ENCODE data around the gene GPR17. TPM values are rescaled to one million over a fixed set of nuclear protein-coding genes. Genes with fewer than 3 reads are reported as not detected.

GPR17 gene
- total and polyA plus RNA-seq, 2 experiments from 2014 or later, result 0.09 TPM; not detected in 1

DNA sequence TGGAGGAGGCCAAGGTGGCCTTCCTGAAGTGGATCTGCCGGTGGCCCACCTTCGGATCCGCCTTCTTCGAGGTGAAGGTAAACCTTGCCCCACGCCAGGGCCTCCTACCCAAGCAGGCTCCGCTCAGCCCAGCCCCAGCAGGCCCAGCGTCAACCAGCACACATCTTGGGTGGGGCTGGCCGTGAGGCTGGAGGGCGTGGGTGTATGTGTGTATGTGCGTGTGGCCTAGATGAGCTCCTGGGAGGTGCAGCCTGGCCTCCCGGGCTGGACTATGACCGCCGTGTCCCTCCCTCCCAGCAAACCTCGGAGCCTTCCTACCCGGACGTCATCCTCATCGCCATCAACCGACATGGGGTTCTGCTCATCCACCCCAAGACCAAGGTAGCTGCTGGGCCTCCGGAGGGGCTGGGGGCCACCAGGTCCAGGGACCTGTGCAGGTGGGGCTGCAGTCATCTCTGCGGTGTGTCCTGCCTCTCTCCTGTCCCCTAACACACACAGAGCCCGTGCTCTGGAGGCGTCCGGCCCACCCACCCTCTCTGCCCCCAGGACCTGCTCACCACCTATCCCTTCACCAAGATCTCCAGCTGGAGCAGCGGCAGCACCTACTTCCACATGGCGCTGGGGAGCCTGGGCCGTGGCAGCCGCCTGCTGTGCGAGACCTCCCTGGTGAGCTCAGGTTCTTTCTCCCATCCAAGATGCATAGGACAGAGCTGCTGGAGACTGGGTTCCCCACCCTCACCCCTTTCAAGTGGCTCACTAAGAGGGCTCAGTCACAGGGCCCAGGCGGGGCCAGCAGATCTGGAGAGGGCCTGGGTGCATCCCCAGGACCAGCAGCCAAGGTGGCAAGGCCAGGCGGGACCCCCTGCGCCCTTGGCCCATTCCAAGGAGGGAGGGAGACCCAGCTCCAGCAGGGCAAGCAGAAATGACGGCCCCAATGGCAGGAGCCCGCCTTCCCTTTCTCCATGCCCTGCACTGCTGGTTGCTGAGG, 9.4 kb upstream of the GPR17 start:
- TF ChIP-seq, protein P1, sequence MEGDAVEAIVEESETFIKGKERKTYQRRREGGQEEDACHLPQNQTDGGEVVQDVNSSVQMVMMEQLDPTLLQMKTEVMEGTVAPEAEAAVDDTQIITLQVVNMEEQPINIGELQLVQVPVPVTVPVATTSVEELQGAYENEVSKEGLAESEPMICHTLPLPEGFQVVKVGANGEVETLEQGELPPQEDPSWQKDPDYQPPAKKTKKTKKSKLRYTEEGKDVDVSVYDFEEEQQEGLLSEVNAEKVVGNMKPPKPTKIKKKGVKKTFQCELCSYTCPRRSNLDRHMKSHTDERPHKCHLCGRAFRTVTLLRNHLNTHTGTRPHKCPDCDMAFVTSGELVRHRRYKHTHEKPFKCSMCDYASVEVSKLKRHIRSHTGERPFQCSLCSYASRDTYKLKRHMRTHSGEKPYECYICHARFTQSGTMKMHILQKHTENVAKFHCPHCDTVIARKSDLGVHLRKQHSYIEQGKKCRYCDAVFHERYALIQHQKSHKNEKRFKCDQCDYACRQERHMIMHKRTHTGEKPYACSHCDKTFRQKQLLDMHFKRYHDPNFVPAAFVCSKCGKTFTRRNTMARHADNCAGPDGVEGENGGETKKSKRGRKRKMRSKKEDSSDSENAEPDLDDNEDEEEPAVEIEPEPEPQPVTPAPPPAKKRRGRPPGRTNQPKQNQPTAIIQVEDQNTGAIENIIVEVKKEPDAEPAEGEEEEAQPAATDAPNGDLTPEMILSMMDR (IDR thresholded peaks at IDR 0.05; ENCODE audit: low read depth, low read length), result no peak
- H3K27ac ChIP-seq, result no peak overlapping the region
- no peak for DNase-seq (ENCODE audit: low read depth in 1 of 2, low spot score in 1 of 2)

DNA sequence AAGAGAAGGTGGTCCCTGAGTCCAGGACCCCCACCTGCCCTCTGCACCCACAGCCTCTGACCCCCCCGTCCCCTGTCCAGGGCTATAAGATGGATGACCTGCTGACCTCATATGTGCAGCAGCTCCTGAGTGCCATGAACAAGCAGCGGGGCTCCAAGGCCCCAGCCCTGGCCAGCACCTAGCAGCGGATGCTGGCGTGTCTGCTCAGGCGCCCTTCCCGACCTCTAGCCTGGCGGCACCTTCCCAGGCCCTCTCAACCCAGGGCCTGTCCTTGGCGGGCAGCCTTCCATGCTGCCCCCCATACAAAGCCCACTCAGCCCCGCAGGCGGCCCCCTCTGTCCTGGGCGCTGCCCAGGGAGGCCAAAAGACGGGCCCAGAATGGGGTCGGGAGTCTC, 8.7 kb upstream of the GPR17 start:
- Histone ChIP-seq H3K27ac (no peak overlapping the region), H3K27me3 (no peaks in the 10 kb centered on the region), H3K9me3 (ENCODE audit: low read depth) (no peaks in the 10 kb centered on the region), H3K4me1 (ENCODE audit: low read depth) (no peaks in the 10 kb centered on the region), H3K4me3 (no peak overlapping the region), H3K36me3 (no peaks in the 10 kb centered on the region)
- TF ChIP-seq, protein P1 (IDR thresholded peaks at IDR 0.05; ENCODE audit: low read depth, low read length), result no peak
- DNase-seq (ENCODE audit: low read depth in 1 of 2, low spot score in 1 of 2), result no peak

More for the DNA sequence above, 9.4 kb upstream of the GPR17 start:
- H3K36me3 ChIP-seq, result no peaks in the 10 kb centered on the region
- no peaks in the 10 kb centered on the region for H3K9me3 ChIP-seq (ENCODE audit: low read depth)
- no peaks in the 10 kb centered on the region for H3K27me3 ChIP-seq
- no peaks in the 10 kb centered on the region for H3K4me1 ChIP-seq (ENCODE audit: low read depth)
- H3K4me3 ChIP-seq, result no peak overlapping the region

DNA sequence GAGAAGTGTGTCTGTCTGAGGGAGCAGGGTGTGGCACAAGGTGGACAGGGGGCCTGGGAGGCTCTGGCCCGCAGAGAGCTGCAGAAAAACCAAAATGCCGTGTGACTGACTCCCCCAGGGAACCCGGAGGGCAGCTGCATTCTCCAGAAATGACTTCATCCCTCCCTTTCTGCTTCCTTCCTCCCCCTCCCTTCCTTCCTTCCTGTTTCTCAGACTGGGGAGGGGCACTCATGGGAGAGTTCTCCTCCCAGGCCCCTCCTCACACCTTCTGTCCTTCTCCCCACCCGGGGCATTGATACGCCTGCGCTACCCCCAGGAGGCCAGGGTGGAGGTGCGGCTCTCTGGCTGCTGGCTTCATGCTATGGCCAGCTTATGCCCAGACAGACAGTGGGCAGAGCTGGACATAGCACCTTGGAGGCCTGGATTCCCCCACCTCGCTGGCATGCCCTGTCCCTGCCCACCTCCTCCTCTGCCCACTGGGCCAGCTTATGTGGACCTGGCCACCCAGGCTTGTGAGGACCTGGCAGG, 8.2 kb upstream of the GPR17 start:
- Histone ChIP-seq H3K4me1 (ENCODE audit: low read depth) (no peaks in the 10 kb centered on the region), H3K4me3 (no peak overlapping the region), H3K27ac (no peak overlapping the region), H3K9me3 (ENCODE audit: low read depth) (no peaks in the 10 kb centered on the region), H3K27me3 (no peaks in the 10 kb centered on the region), H3K36me3 (no peaks in the 10 kb centered on the region)
- TF ChIP-seq, protein P1 (IDR thresholded peaks at IDR 0.05; ENCODE audit: low read depth, low read length), result no peak
- DNase-seq (ENCODE audit: low read depth in 1 of 2, low spot score in 1 of 2), result peak in 1 of 2 donors; percentile 80

DNA sequence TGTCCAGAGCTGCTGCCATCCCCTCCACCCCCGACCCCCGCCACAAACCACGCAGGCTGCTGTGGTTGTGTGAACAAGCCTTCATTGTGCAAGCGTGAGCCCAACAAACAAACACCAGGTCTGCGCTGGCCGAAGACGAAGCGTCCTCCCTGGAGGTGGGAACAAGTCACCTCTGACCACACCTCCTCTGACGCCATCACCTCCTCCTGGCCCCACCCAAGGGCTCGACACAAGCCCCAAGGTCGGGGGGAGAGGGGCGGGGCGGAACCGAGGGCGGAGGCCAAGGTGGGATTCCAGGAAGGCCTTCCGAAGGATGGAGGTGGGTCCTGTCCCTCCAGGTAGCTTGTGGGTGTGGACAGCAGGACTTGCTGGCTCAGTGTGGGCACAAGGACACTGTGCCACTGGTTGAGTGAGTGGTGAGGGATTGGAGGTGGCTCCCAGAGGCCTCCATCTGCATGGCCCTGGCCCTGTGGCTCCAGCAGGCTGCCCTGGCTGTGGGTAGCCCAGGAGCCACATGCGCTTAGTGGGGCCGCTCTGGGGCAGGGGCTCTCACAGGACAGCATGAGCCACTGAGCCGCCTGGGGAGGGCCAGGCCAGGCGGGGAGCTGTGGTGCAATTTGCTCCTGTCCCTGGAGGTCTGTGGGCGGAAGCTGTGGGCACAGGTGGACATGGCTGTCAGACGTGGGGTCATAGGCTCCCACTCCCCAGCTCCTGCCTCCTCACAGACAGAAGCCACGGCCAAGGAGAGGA, 7.4 kb upstream of the GPR17 start:
- TF ChIP-seq, protein P1 (IDR thresholded peaks at IDR 0.05; ENCODE audit: low read depth, low read length), result no peak
- Histone ChIP-seq H3K9me3 (ENCODE audit: low read depth) (no peaks in the 10 kb centered on the region), H3K36me3 (no peaks in the 10 kb centered on the region), H3K4me3 (no peak overlapping the region), H3K4me1 (ENCODE audit: low read depth) (no peaks in the 10 kb centered on the region), H3K27ac (no peak overlapping the region), H3K27me3 (no peaks in the 10 kb centered on the region)
- DNase-seq (ENCODE audit: low read depth in 1 of 2, low spot score in 1 of 2), result peak in 1 of 2 donors; percentile 57

DNA sequence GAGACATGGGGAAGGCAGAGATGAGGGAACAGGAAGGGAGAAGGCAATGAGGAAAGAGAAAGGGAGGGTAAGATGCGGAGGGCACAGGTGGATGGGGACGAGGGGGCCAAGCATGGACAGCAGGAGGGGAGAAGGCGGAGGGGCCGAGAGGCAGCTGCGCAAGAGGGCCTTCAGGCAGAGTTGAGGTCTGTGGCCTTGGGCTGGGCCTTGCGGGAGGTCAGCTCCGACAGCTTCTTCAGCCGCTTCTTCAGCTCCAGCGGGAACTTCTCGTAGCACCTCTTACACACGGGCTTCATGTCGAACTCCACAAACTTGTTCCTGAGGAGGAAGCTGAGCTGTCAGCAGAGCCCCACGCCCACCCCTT, 6.9 kb upstream of the GPR17 start:
- H3K4me1 ChIP-seq (ENCODE audit: low read depth), result no peaks in the 10 kb centered on the region
- H3K9me3 ChIP-seq (ENCODE audit: low read depth), result no peaks in the 10 kb centered on the region
- H3K4me3 ChIP-seq, result no peak overlapping the region
- no peak overlapping the region for H3K27ac ChIP-seq
- H3K36me3 ChIP-seq, result no peaks in the 10 kb centered on the region
- TF ChIP-seq, protein P1 (IDR thresholded peaks at IDR 0.05; ENCODE audit: low read depth, low read length), result no peak
- H3K27me3 ChIP-seq, result no peaks in the 10 kb centered on the region
- no peak for DNase-seq (ENCODE audit: low read depth in 1 of 2, low spot score in 1 of 2)

Measured in cardiac muscle cell (in vitro differentiated cells and primary cell).